ENCODE data around the gene KNSTRN.

GRCh38 chr15:40363611-40364010 lies 18.9 kb upstream of the KNSTRN start:
- TF ChIP-seq EP300 (IDR thresholded peaks at IDR 0.05) (no peak), CTCF (IDR thresholded peaks at IDR 0.05) (no peak)

Data from suprapubic skin (tissue), 3 donors.